Activated naive CD4-positive, alpha-beta T cell treated with anti-CD3 and anti-CD28 coated beads, Interleukin-2, amount 50 U/mL, for 72 hours (primary cell): ENCODE measurements around the gene CYP4V2. TPM values are rescaled to one million over a fixed set of nuclear protein-coding genes. Genes with fewer than 3 reads are reported as not detected.
"Not testable (repeated sequence)": the region's sequence is repeated elsewhere in the genome, so short reads cannot be mapped to it uniquely, and the experiment has no call there.

Experiments used
- ATAC-seq, 2 donors: fragments of 150-1000 bp; cut with Tn5 transposase; 2 replicates each; pipeline ENCODE4 v1.10.0; 2021; ENCODE audit warnings: mild to moderate bottlenecking in 2 of 2, moderate library complexity in 2 of 2
- DNase-seq, 2 donors: peaks; one replicate each; pipeline ENCODE4 v3.0.0; 2021 to 2022; ENCODE audit warnings: low spot score in 2 of 2
- H3K27ac Mint-ChIP-seq, 2 donors: one replicate each; pipeline ENCODE4 v1.8.0; 2022; ENCODE audit warnings: mild to moderate bottlenecking in 2 of 2, mixed read lengths in 2 of 2
- H3K36me3 Mint-ChIP-seq, 2 donors: one replicate each; pipeline ENCODE4 v1.8.0; 2022; ENCODE audit warnings: mixed read lengths in 2 of 2
- H3K9me3 Mint-ChIP-seq, 2 donors: one replicate each; pipeline ENCODE4 v1.8.0; 2022; ENCODE audit warnings: mixed read lengths in 2 of 2
- total RNA-seq, 2 donors: library from RNA; stranded (reverse); gene quantifications; one replicate each; pipeline ENCODE4 v1.2.3, GENCODE V29; 2022

Gene CYP4V2
- total RNA-seq, 2 donors from 2014 or later, result 0.36 to 6.1 TPM

DNA sequence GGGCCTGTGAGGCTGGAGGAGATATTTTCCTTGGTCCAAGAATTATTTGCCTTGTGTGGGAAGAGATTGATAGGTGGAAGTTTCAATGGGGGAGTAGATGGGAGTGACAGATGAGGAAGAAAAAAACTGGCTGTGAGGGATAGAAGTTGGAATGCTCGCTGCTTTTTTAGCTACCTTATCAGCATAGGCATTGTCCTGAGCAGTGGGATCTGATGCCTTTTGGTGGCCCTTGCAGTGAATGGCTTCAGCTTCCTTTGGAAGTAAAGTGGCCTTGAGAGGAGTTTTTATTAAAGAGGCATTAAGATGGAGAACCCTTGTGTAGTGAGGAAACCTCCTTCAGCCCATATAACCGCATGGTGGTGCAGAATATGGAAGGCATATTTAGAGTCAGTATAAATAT is 52.0 kb downstream of the CYP4V2 start:
- peaks cover 8 to 12% of the 10 kb centered on the region in 2 donors for H3K9me3 Mint-ChIP-seq
- ATAC-seq (no peak), DNase-seq (no peak)
- peaks cover 9 to 11% of the 10 kb centered on the region in 2 donors for H3K36me3 Mint-ChIP-seq
- H3K27ac Mint-ChIP-seq, result no peak overlapping the region

DNA sequence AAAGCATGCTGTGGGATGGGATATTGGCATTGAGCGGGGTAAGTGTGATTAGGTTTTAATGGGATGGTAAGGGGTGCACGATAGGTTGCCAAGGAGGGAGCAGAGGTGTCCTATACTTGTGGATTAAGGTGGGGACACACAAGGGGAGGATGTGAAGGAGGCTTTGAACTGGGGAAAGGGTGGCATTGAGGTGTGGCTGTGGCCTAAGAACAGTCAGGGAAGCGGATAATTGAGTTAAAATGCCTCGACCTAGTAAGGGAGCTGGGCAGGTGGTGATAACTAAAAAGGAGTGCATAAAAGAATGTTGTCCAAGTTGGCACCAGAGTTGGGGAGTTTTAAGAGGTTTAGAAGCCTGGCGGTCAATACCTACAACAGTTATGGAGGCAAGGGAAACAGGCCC is 53.5 kb downstream of the CYP4V2 start:
- ATAC-seq (no peak), DNase-seq (no peak)
- Mint-ChIP-seq H3K27ac (no peak overlapping the region), H3K9me3 (peaks cover 8 to 12% of the 10 kb centered on the region in 2 donors), H3K36me3 (peaks cover 9 to 11% of the 10 kb centered on the region in 2 donors)

DNA sequence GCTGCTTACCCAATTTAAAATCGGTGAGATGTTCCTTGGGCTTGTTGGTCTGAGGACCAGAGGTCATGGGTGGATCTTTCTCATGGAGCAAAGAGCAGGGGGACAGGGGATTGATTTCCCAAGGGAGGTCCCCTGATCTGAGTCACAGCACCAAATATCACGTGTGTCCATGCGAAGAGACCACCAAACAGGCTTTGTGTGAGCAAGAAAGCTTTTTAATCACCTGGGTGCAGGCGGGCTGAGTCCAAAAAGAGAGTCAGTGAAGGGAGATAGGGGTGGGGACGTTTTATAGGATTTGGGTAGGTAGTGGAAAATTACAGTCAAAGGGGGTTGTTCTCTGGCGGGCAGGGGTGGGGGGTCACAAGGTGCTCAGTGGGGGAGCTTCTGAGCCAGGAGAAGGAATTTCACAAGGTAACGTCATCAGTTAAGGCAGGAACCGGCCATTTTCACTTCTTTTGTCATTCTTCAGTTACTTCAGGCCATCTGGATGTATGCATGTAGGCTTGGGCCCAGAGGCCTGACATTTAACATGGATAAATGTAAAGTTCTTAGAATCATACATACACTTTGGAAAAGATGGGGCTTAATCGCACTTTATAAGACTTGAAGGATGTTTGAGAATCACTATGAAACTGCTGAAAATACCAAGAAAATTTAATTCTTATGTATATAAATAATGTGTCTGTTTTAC is 55.8 kb downstream of the CYP4V2 start:
- not testable (repeated sequence) for DNase-seq, H3K27ac Mint-ChIP-seq, ATAC-seq
- H3K9me3 Mint-ChIP-seq, result peaks cover 8 to 12% of the 10 kb centered on the region in 2 donors
- peaks cover 9 to 16% of the 10 kb centered on the region in 2 donors for H3K36me3 Mint-ChIP-seq

DNA sequence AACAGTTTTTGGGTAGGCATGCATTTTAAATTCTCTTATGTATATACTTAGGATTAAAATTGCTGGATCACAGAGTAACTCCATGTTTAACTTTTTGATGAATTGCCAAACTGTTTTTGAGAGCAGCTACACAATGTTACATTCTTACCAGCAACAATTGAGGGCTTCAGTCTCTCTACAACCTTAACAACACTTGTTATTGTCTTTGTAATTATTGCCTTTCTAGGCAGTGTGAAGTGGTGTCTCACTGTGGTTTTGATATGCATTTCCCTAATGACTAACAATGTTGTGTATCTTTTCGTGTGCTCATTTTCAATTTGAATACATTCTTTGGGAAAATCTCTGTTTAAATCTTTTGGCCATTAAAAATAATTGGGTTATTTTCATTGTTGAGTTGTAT is 57.3 kb downstream of the CYP4V2 start:
- H3K36me3 Mint-ChIP-seq, result peaks cover 9 to 17% of the 10 kb centered on the region in 2 donors
- peak in 1 of 2 donors; percentile 26 for ATAC-seq
- no peak for DNase-seq
- H3K27ac Mint-ChIP-seq, result no peak overlapping the region
- H3K9me3 Mint-ChIP-seq, result peaks cover 8 to 12% of the 10 kb centered on the region in 2 donors

DNA sequence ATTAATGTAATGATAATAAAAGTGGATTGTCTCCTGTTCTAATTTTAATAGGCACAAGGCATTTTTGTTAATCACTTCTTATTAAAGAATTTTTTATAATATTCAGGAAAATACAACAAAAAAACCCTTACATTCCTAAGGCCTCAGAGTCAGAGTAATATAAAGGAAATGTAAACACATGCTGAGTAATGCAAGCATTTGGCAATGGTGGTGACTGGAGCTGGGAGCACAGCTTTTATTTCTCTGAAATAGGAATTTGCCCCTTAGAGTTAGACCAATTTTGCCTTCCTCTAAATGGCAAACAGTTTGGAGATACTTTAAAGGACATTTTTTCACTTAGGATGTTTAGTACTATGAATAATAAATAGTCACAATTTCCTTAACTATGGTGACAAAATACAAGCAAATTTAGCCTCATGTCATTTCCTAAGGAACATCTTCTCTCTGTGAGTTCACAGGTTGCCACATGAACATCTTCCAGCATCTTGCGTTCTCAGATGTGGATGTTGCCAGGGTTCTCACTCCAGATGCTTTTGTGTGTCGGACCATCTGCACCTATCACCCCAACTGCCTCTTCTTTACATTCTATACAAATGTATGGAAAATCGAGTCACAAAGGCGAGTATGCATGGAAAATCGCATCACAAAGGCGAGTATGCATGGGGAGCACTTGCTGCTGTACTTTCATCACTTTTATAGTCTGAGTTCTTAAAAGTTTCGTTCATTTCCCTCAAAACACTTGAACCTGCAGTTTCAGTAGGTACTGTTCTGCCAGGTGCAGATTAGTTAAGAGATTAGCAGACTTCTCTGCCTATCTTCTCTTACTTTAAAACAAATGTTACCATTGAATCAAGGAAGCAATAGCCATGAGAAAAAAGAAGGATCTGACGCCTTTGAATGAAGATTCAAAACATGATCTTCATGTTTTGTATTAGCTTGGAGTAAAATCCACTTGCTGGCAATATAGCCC is 58.7 kb downstream of the CYP4V2 start:
- H3K36me3 Mint-ChIP-seq, result peaks cover 9 to 17% of the 10 kb centered on the region in 2 donors
- no peak overlapping the region for H3K27ac Mint-ChIP-seq
- DNase-seq, result no peak
- peaks cover 8 to 12% of the 10 kb centered on the region in 2 donors for H3K9me3 Mint-ChIP-seq
- no peak for ATAC-seq

DNA sequence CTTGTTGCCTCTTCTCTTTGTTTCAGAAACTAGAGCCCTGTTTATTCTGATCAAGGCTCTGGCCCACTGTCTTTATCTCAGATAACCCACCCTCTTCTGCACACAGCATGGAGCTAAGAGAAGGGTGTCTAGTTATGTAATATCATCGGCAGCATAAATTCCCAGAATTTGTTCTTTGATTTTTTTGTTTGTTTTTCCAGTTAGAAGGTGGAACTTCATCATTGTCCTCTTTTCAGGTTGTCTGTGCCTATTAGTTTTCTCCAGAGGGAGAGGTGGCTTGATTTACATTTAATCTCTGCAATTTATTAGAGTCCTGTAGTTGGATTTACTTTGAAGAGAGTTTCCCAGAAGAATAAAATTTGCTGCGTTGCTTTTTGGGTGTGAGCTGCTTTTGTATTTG is 59.4 kb downstream of the CYP4V2 start:
- peaks cover 6 to 16% of the 10 kb centered on the region in 2 donors for H3K36me3 Mint-ChIP-seq
- peaks cover 7 to 11% of the 10 kb centered on the region in 2 donors for H3K9me3 Mint-ChIP-seq
- ATAC-seq (no peak), DNase-seq (no peak)
- no peak overlapping the region for H3K27ac Mint-ChIP-seq

DNA sequence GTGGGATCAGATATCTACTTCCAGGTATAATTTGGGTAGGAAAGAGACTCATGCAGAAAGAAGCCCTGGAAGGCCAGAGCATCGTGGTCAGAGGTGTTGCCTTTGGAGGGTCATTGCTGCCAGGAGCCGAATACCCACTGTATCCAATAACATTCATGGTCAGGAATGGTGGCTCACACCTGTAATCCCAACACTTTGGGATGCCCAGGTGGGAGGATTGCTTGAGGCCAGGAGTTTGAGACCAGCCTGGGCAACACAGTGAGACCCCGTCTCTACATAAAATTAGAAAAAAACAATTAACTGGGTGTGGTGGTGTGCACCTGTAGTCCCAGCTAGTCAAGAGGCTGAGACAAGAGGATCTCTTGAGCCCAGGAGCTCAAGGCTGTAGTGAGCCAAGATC is 63.8 kb downstream of the CYP4V2 start:
- H3K36me3 Mint-ChIP-seq, result peaks cover 0 to 7% of the 10 kb centered on the region in 2 donors
- DNase-seq (no peak), ATAC-seq (no peak)
- no peak overlapping the region for H3K27ac Mint-ChIP-seq
- no peaks in the 10 kb centered on the region for H3K9me3 Mint-ChIP-seq

DNA sequence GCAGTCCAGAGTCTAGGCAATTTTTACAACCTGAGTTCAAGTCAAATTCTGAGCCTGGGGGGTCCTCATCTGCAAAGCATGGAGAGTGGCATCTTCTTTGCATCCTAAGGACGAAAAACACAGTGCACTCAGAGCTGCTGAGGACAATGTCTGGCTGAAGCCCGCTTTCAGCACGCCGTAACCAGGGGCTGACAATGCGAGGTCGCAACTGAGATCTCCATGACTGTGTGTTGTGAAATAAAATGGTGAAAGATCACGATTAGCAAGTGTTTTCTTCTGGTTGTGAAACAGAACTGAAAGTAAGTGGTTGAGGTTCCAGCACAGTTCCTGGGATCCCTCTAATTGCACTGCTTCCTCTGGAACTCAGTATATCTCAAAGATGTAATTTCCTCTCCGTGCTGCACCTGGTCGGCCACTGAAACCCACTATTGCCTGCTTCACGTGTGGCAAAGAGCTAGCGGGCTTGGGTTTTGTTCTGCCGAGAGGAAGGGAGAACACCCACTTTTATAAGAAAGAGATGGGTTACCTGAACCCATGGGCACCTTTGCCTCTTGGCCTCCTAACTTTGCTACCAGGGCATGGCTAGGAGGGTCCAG is 66.9 kb downstream of the CYP4V2 start:
- DNase-seq, result no peak
- H3K9me3 Mint-ChIP-seq, result no peaks in the 10 kb centered on the region
- ATAC-seq, result no peak

DNA sequence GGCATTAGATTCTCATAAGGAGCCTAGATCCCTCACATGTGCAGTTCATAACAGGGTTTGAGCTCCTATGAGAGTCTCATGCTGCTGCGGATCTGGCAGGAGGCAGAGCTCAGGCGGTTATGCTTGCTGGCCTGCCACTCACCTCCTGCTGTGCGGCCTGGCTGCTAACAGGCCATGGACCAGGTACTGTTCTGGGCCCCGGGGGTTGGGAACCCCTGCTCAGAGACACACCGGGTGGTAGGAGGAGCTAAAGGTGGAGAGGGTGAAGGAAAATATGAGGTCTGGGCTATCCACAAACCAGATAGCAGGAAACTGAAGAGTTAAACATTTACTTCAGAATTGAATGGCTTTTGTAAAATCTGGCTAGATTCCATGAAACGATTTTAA is 68.7 kb downstream of the CYP4V2 start:
- DNase-seq, result no peak
- no peak for ATAC-seq
- no peak overlapping the region for H3K27ac Mint-ChIP-seq
- no peaks in the 10 kb centered on the region for H3K36me3 Mint-ChIP-seq
- H3K9me3 Mint-ChIP-seq, result no peaks in the 10 kb centered on the region

More for the DNA sequence above, 66.9 kb downstream of the CYP4V2 start:
- peak overlapping the region in 1 of 2 donors; percentile 44 for H3K27ac Mint-ChIP-seq
- no peaks in the 10 kb centered on the region for H3K36me3 Mint-ChIP-seq

Other genes starting within 250 kb of the CYP4V2 start
- gene TLR3, start 122.4 kb upstream of the CYP4V2 start, total RNA-seq, result under 1 TPM in 1 of 2 donors, not detected in 1; 0.10 TPM
- 1 to 10 TPM in 1 of 2 donors, under 1 TPM in 1; 0.97 to 5.1 TPM for gene FAM149A, start 86.9 kb upstream of the CYP4V2 start, total RNA-seq
- gene KLKB1, start 35.9 kb downstream of the CYP4V2 start, total RNA-seq, result under 1 TPM in 1 of 2 donors, not detected in 1; 0.45 TPM
- gene F11, start 74.6 kb downstream of the CYP4V2 start, total RNA-seq, result not detected